GM18517 (cell line): ENCODE measurements around the gene MAEA.
"Not testable (repeated sequence)": the region's sequence is repeated elsewhere in the genome, so short reads cannot be mapped to it uniquely, and the experiment has no call there.

Source experiments
- ATAC-seq: cut with Tn5 transposase; IDR thresholded peaks from one replicate; pipeline ENCODE4 v1.9.1; 2021; ENCODE audit warnings: mild to moderate bottlenecking, moderate library complexity; ENCODE audit not compliant: unreplicated experiment

MAEA gene

GRCh38 chr4:1364217-1364616 lies 74.5 kb downstream of the MAEA start:
- ATAC-seq: no peak

GRCh38 chr4:1364748-1365147 lies 75.1 kb downstream of the MAEA start:
- ATAC-seq: no peak

GRCh38 chr4:1365271-1366178 lies 75.8 kb downstream of the MAEA start:
- ATAC-seq: no peak

- ATAC-seq: no peak
Observed at GRCh38 chr4:1366371-1367229, 76.9 kb downstream of the MAEA start.

GRCh38 chr4:1367230-1367935 lies 77.7 kb downstream of the MAEA start:
- ATAC-seq: no peak

GRCh38 chr4:1367936-1368289 lies 78.2 kb downstream of the MAEA start:
- no peak for ATAC-seq

- no peak for ATAC-seq
Observed at GRCh38 chr4:1368421-1369090, 78.9 kb downstream of the MAEA start.

- no peak for ATAC-seq
Observed at GRCh38 chr4:1369091-1369450, 79.4 kb downstream of the MAEA start.

- ATAC-seq: no peak
Observed at GRCh38 chr4:1369479-1370079, 79.9 kb downstream of the MAEA start.

GRCh38 chr4:1370321-1371124 lies 80.8 kb downstream of the MAEA start:
- no peak for ATAC-seq

- ATAC-seq: no peak
Observed at GRCh38 chr4:1371176-1372165, 81.8 kb downstream of the MAEA start.

GRCh38 chr4:1372576-1372975 lies 82.9 kb downstream of the MAEA start:
- ATAC-seq: not testable (repeated sequence)

GRCh38 chr4:1373892-1374705 lies 84.4 kb downstream of the MAEA start:
- ATAC-seq: no peak

GRCh38 chr4:1374706-1375045 lies 85.0 kb downstream of the MAEA start:
- no peak for ATAC-seq

- ATAC-seq: no peak
Observed at GRCh38 chr4:1375051-1375721, 85.5 kb downstream of the MAEA start.

GRCh38 chr4:1375761-1376322 lies 86.2 kb downstream of the MAEA start:
- ATAC-seq: no peak

- ATAC-seq: no peak
Observed at GRCh38 chr4:1376391-1376840, 86.7 kb downstream of the MAEA start.
